Loucy (cell line): Measurements from ENCODE around the gene SYT1.

Source experiments
- H2AFZ ChIP-seq: fragments of 200-600 bp; sonication (generic); 2 replicates; pipeline ENCODE4 v1.6.0; 2016; ENCODE audit warnings: antibody characterized with exemption, mild to moderate bottlenecking, low read length, moderate library complexity
- H3F3A ChIP-seq: fragments of 200-600 bp; 2 replicates; pipeline ENCODE4 v1.6.0; 2016; ENCODE audit warnings: antibody characterized with exemption, low read depth, mild to moderate bottlenecking
- H3K27me3 ChIP-seq: fragments of 200-600 bp; sonication (generic); 2 replicates; pipeline ENCODE4 v1.6.1; 2014; ENCODE audit warnings: low read length, mild to moderate bottlenecking; ENCODE audit not compliant: insufficient read depth, poor library complexity, severe bottlenecking
- H3K36me3 ChIP-seq: fragments of 200-600 bp; sonication (generic); 2 replicates; pipeline ENCODE4 v1.6.1; 2016; ENCODE audit warnings: low read length; ENCODE audit not compliant: insufficient read depth
- H3K4me1 ChIP-seq: fragments of 200-600 bp; sonication (generic); 2 replicates; pipeline ENCODE4 v1.5.1; 2014; ENCODE audit warnings: low read length, mild to moderate bottlenecking; ENCODE audit not compliant: insufficient read depth, poor library complexity, severe bottlenecking
- H3K4me2 ChIP-seq: fragments of 200-600 bp; sonication (generic); 2 replicates; pipeline ENCODE4 v1.6.0; 2014; ENCODE audit warnings: antibody characterized with exemption, low read length, low read depth, mild to moderate bottlenecking; ENCODE audit not compliant: poor library complexity, severe bottlenecking
- H3K4me3 ChIP-seq: fragments of 200-600 bp; sonication (generic); 2 replicates; pipeline ENCODE4 v1.5.1; 2014; ENCODE audit warnings: low read length, mild to moderate bottlenecking, mixed read lengths; ENCODE audit not compliant: poor library complexity, severe bottlenecking
- H3K79me2 ChIP-seq: fragments of 200-600 bp; sonication (generic); 2 replicates; pipeline ENCODE4 v1.6.1; 2014; ENCODE audit warnings: low read length; ENCODE audit not compliant: insufficient read depth
- H3K9ac ChIP-seq: fragments of 200-600 bp; sonication (generic); 2 replicates; pipeline ENCODE4 v1.6.0; 2014; ENCODE audit warnings: mild to moderate bottlenecking, low read depth, low read length, moderate library complexity; ENCODE audit not compliant: poor library complexity, severe bottlenecking
- H3K9me2 ChIP-seq: fragments of 200-600 bp; sonication (generic); replicated peaks from 2 replicates; pipeline ENCODE4 v1.6.1; 2016; ENCODE audit warnings: low read depth, low read length, mixed read lengths
- H3K9me3 ChIP-seq: fragments of 200-600 bp; sonication (generic); 2 replicates; pipeline ENCODE4 v1.6.1; 2014; ENCODE audit warnings: mild to moderate bottlenecking, antibody characterized with exemption, low read length, low read depth; ENCODE audit not compliant: insufficient read depth
- H4K20me1 ChIP-seq: fragments of 200-600 bp; sonication (generic); 2 replicates; pipeline ENCODE4 v1.6.0; 2014; ENCODE audit warnings: antibody characterized with exemption, low read length, mild to moderate bottlenecking; ENCODE audit not compliant: insufficient read depth, poor library complexity, severe bottlenecking
- EZH2phosphoT487 ChIP-seq: fragments of 200-600 bp; IDR thresholded peaks from 2 replicates; pipeline ENCODE4 v1.6.1; 2018; ENCODE audit warnings: antibody characterized with exemption, mild to moderate bottlenecking, moderate library complexity, borderline replicate concordance
- TF ChIP-seq, protein P1 (sequence below): fragments of 200-600 bp; sonication (generic); conservative IDR thresholded peaks from 2 replicates; pipeline ENCODE4 v1.5.1; 2014; ENCODE audit warnings: mild to moderate bottlenecking, antibody characterized with exemption, low read length

The SYT1 gene

DNA sequence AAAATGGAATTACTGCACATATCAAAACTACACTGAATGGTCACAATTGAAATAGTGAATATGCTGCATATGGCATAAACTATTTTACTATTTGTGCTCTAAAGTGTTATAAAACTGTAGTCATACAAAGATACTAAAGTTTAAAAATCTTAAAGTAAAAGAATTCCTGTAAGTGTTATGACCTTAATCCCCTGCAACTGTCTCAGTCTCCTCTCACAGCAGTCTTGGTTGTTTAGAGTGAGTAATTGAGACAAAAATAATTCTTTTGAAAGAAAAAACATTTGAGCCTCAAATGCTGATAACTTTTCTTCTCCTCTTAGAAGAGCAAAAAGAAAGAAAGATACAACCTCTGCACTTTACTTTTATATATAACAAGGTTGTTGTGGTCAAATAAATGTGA lies 99.9 kb downstream of the SYT1 start:
- no peaks in the 10 kb centered on the region for H3F3A ChIP-seq
- H3K9me3 ChIP-seq, result no peaks in the 10 kb centered on the region
- H3K4me3 ChIP-seq, result no peak overlapping the region
- no peaks in the 10 kb centered on the region for H3K9me2 ChIP-seq
- H3K36me3 ChIP-seq, result no peaks in the 10 kb centered on the region
- no peaks in the 10 kb centered on the region for H3K27me3 ChIP-seq
- H2AFZ ChIP-seq, result no peak overlapping the region
- no peak overlapping the region for H3K4me2 ChIP-seq
- no peaks in the 10 kb centered on the region for H3K79me2 ChIP-seq
- H3K9ac ChIP-seq, result no peak overlapping the region
- no peaks in the 10 kb centered on the region for H3K4me1 ChIP-seq
- H4K20me1 ChIP-seq, result no peaks in the 10 kb centered on the region
- no peak for TF ChIP-seq EZH2phosphoT487
- TF ChIP-seq, protein P1, sequence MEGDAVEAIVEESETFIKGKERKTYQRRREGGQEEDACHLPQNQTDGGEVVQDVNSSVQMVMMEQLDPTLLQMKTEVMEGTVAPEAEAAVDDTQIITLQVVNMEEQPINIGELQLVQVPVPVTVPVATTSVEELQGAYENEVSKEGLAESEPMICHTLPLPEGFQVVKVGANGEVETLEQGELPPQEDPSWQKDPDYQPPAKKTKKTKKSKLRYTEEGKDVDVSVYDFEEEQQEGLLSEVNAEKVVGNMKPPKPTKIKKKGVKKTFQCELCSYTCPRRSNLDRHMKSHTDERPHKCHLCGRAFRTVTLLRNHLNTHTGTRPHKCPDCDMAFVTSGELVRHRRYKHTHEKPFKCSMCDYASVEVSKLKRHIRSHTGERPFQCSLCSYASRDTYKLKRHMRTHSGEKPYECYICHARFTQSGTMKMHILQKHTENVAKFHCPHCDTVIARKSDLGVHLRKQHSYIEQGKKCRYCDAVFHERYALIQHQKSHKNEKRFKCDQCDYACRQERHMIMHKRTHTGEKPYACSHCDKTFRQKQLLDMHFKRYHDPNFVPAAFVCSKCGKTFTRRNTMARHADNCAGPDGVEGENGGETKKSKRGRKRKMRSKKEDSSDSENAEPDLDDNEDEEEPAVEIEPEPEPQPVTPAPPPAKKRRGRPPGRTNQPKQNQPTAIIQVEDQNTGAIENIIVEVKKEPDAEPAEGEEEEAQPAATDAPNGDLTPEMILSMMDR, result no peak

GRCh38 chr12:78966062-78966461 lies 101.5 kb downstream of the SYT1 start:
- Histone ChIP-seq H3K4me3 (no peak overlapping the region), H3K9me3 (no peaks in the 10 kb centered on the region), H3K9ac (no peak overlapping the region), H4K20me1 (no peaks in the 10 kb centered on the region), H3K9me2 (0 out of 2 replicates have a peak, but pooled peaks cover 6% of the 10 kb centered on the region), H3K4me1 (no peaks in the 10 kb centered on the region), H3K36me3 (no peaks in the 10 kb centered on the region), H3F3A (no peaks in the 10 kb centered on the region), H2AFZ (no peak overlapping the region), H3K79me2 (no peaks in the 10 kb centered on the region), H3K27me3 (no peaks in the 10 kb centered on the region), H3K4me2 (no peak overlapping the region)
- TF ChIP-seq EZH2phosphoT487, result no peak
- TF ChIP-seq, protein P1, result no peak

GRCh38 chr12:78966926-78967325 lies 102.4 kb downstream of the SYT1 start:
- no peaks in the 10 kb centered on the region for H3K4me1 ChIP-seq
- no peaks in the 10 kb centered on the region for H3K9me3 ChIP-seq
- no peak overlapping the region for H3K9ac ChIP-seq
- no peaks in the 10 kb centered on the region for H3K79me2 ChIP-seq
- H4K20me1 ChIP-seq, result no peaks in the 10 kb centered on the region
- TF ChIP-seq, protein P1, result no peak
- no peak for TF ChIP-seq EZH2phosphoT487
- no peaks in the 10 kb centered on the region for H3K36me3 ChIP-seq
- H3K4me3 ChIP-seq, result no peak overlapping the region
- H3K4me2 ChIP-seq, result no peak overlapping the region
- no peaks in the 10 kb centered on the region for H3F3A ChIP-seq
- H3K9me2 ChIP-seq, result 0 out of 2 replicates have a peak, but pooled peaks cover 6% of the 10 kb centered on the region
- H3K27me3 ChIP-seq, result no peaks in the 10 kb centered on the region
- no peak overlapping the region for H2AFZ ChIP-seq
